GM12878 (cell line): ENCODE data around the gene TMEM225B. TPM values are rescaled to one million over a fixed set of nuclear protein-coding genes. Genes with fewer than 3 reads are reported as not detected.
A peak's percentile ranks its signal among the peaks of the same experiment; 100 is the strongest.

Experiments used
- ATF7 ChIP-seq: fragments of 450-650 bp; IDR thresholded peaks from 2 replicates; pipeline ENCODE4 v1.6.1; 2016; ENCODE audit warnings: low read depth, mild to moderate bottlenecking
- BCL11A ChIP-seq: IDR thresholded peaks from 2 replicates; pipeline ENCODE4 v1.6.1; 2011; ENCODE audit warnings: low read depth, low read length
- CBX5 ChIP-seq: sonication (generic); IDR thresholded peaks from 2 replicates; pipeline ENCODE4 v1.6.1; 2016; ENCODE audit warnings: low read depth, moderate library complexity, mild to moderate bottlenecking, inconsistent platforms
- CEBPB ChIP-seq, 2 experiments: fragments of 150-350 bp in 1 of 2; IDR thresholded peaks; 2 replicates each; pipeline ENCODE4 v1.6.1; 2012 to 2014; ENCODE audit warnings: low read depth in 2 of 2, low read length in 2 of 2, borderline replicate concordance in 1 of 2, inconsistent platforms in 1 of 2
- CHD2 ChIP-seq: IDR thresholded peaks from 2 replicates; pipeline ENCODE4 v1.6.1; 2011; ENCODE audit warnings: low read depth, low read length, improper control_type of control experiment, borderline replicate concordance
- E2F8 ChIP-seq: fragments of 450-650 bp; IDR thresholded peaks from 2 replicates; pipeline ENCODE4 v1.6.1; 2018; ENCODE audit warnings: mild to moderate bottlenecking, low read depth, moderate library complexity; ENCODE audit not compliant: partially characterized antibody
- ELK1 ChIP-seq: IDR thresholded peaks from 2 replicates; pipeline ENCODE4 v1.6.1; 2012; ENCODE audit warnings: low read depth, low read length, improper control_type of control experiment
- ESRRA ChIP-seq: IDR thresholded peaks from 2 replicates; pipeline ENCODE4 v1.6.1; 2012; ENCODE audit warnings: mild to moderate bottlenecking, low read length, improper control_type of control experiment
- ETV6 ChIP-seq, 2 experiments: fragments of 450-650 bp in 1 of 2; IDR thresholded peaks in 1 of 2; conservative IDR thresholded peaks in 1 of 2; 2 replicates each; pipeline ENCODE4 v1.6.1; 2014; ENCODE audit warnings: antibody characterized with exemption in 1 of 2, borderline replicate concordance in 1 of 2, low read depth in 1 of 2, mild to moderate bottlenecking in 1 of 2, moderate library complexity in 1 of 2
- GATAD2B ChIP-seq: fragments of 450-650 bp; conservative IDR thresholded peaks from 2 replicates; pipeline ENCODE4 v1.6.1; 2017; ENCODE audit warnings: low read depth, mild to moderate bottlenecking, moderate library complexity
- IKZF1 ChIP-seq: fragments of 450-650 bp; conservative IDR thresholded peaks from 2 replicates; pipeline ENCODE4 v1.6.1; 2017; ENCODE audit warnings: antibody characterized with exemption, mild to moderate bottlenecking
- KLF5 ChIP-seq: fragments of 450-650 bp; IDR thresholded peaks from 2 replicates; pipeline ENCODE4 v1.6.1; 2014; ENCODE audit warnings: mild to moderate bottlenecking; ENCODE audit not compliant: partially characterized antibody
- MAX ChIP-seq: IDR thresholded peaks from 2 replicates; pipeline ENCODE4 v1.6.1; 2012; ENCODE audit warnings: low read depth, low read length, improper control_type of control experiment
- MTA2 ChIP-seq: fragments of 450-650 bp; IDR thresholded peaks from 2 replicates; pipeline ENCODE4 v1.6.1; 2016; ENCODE audit warnings: low read depth, mild to moderate bottlenecking, moderate library complexity
- MTA3 ChIP-seq: IDR thresholded peaks from 2 replicates; pipeline ENCODE4 v1.6.1; 2012; ENCODE audit warnings: low read length, inconsistent platforms, borderline replicate concordance
- NFXL1 ChIP-seq: fragments of 450-650 bp; IDR thresholded peaks from 2 replicates; pipeline ENCODE4 v1.6.1; 2017; ENCODE audit warnings: antibody characterized with exemption, mild to moderate bottlenecking, borderline replicate concordance
- NRF1 ChIP-seq: conservative IDR thresholded peaks from 2 replicates; pipeline ENCODE4 v1.6.1; 2011; ENCODE audit warnings: mild to moderate bottlenecking, low read depth, low read length, improper control_type of control experiment
- PAX5 ChIP-seq: IDR thresholded peaks from 2 replicates; pipeline ENCODE4 v1.6.1; 2011; ENCODE audit warnings: low read depth, low read length, borderline replicate concordance
- POLR2A ChIP-seq: IDR thresholded peaks from 2 replicates; pipeline ENCODE4 v1.6.1; 2011; ENCODE audit warnings: low read depth, mild to moderate bottlenecking, low read length
- POLR2AphosphoS5 ChIP-seq: IDR thresholded peaks from 2 replicates; pipeline ENCODE4 v1.6.1; 2011; ENCODE audit warnings: mild to moderate bottlenecking, low read length, inconsistent platforms
- RB1 ChIP-seq: fragments of 450-650 bp; formaldehyde crosslinking; IDR thresholded peaks from 2 replicates; pipeline ENCODE4 v1.6.1; 2017; ENCODE audit warnings: mild to moderate bottlenecking, borderline replicate concordance
- SIN3A ChIP-seq: IDR thresholded peaks from 2 replicates; pipeline ENCODE4 v1.6.1; 2012; ENCODE audit warnings: low read depth, low read length, improper control_type of control experiment
- SMARCA5 ChIP-seq: fragments of 450-650 bp; IDR thresholded peaks from 2 replicates; pipeline ENCODE4 v1.6.1; 2017; ENCODE audit warnings: mild to moderate bottlenecking
- SMC3 ChIP-seq: IDR thresholded peaks from 2 replicates; pipeline ENCODE4 v1.6.1; 2011; ENCODE audit warnings: low read length, improper control_type of control experiment, borderline replicate concordance
- SREBF2 ChIP-seq: IDR thresholded peaks from 2 replicates; pipeline ENCODE4 v1.6.1; 2012; ENCODE audit warnings: mild to moderate bottlenecking, low read length
- SRF ChIP-seq, 2 experiments: IDR thresholded peaks; 2 replicates each; pipeline ENCODE4 v1.6.1; 2011; ENCODE audit warnings: low read depth in 2 of 2, low read length in 2 of 2, mild to moderate bottlenecking in 1 of 2, moderate library complexity in 1 of 2
- ZBED1 ChIP-seq: IDR thresholded peaks from 2 replicates; pipeline ENCODE4 v1.6.1; 2016; ENCODE audit warnings: borderline replicate concordance
- ZNF217 ChIP-seq: fragments of 450-650 bp; IDR thresholded peaks from 2 replicates; pipeline ENCODE4 v1.6.1; 2017; ENCODE audit warnings: antibody characterized with exemption, mild to moderate bottlenecking
- polyA plus RNA-seq, 11 experiments: library from polyadenylated mRNA; depleted of rRNA in 4 of 11; unstranded in 6 of 11; stranded (reverse) in 5 of 11; fragments of >200 nt; fragmentation: Nextera tagmentation in 4 of 11; fragmentation: Illumina TruSeq in 1 of 11; extraction: Ambion mirVana in 4 of 11; extraction: Trizol in 1 of 11; gene quantifications; 1 replicate in 1 of 11; 2 replicates in 10 of 11; pipeline versions ENCODE4 v1.2.1 to v1.2.3, GENCODE V29; 2011 to 2016; ENCODE audit warnings: inconsistent platforms in 2 of 11, missing spikeins in 2 of 11, low read depth in 1 of 11
- total RNA-seq, 4 experiments: library from RNA; depleted of rRNA in 3 of 4; stranded (reverse); fragments of >200 nt in 3 of 4; fragmentation: Illumina TruSeq in 1 of 4; extraction: Trizol in 1 of 4; gene quantifications; 2 replicates each; pipeline versions ENCODE4 v1.2.1 to v1.2.3, GENCODE V29; 2013 to 2021

The TMEM225B gene
- total and polyA plus RNA-seq, 10 of the 15 experiments (the other 5 are each of a cell fraction or from before 2014, with no cell fraction given): 0.22 to 1.9 (median 0.43) TPM

GRCh38 chr7:99551767-99552463 is 46.2 kb upstream of the TMEM225B start, which contains the start of gene FAM200A (continued):
- TF ChIP-seq E2F8 (peak; percentile 88), KLF5 (peak; percentile 33), ELK1 (peak; percentile 80; the same call in 1 of the 2 replicates), MAX (no peak), MTA3 (peak; percentile 64; the same call in 1 of the 2 replicates), NFXL1 (no peak), NRF1 (peak; percentile 19; the same call in 1 of the 2 replicates), ZNF217 (no peak), SMARCA5 (peak; percentile 64; the same call in 1 of the 2 replicates), PAX5 (peak; percentile 58; the same call in 1 of the 2 replicates), GATAD2B (peak; percentile 51; the same call in 1 of the 2 replicates), SMC3 (no peak), ETV6 (conservative IDR thresholded peaks at IDR 0.05 in 1 of 2, IDR thresholded peaks at IDR 0.05 in 1 of 2; ENCODE audit: borderline replicate concordance in 1 of 2, low read depth in 1 of 2) (peak in 1 of 2 experiments; percentile 33; a peak in 1 of 4 replicates), CEBPB (IDR thresholded peaks at IDR 0.05; ENCODE audit: borderline replicate concordance in 1 of 2, low read depth in 2 of 2, low read length in 2 of 2) (no peak), ESRRA (peak; percentile 12; the same call in 1 of the 2 replicates), SRF (IDR thresholded peaks at IDR 0.05; ENCODE audit: low read depth in 2 of 2, low read length in 2 of 2) (no peak), CBX5 (peak; percentile 64; the same call in 1 of the 2 replicates), BCL11A (peak; percentile 47; the same call in 1 of the 2 replicates), SIN3A (peak; percentile 71), CHD2 (no peak), RB1 (peak; percentile 72; the same call in 1 of the 2 replicates), ATF7 (peak; percentile 53; the same call in 1 of the 2 replicates), IKZF1 (peak; percentile 82), POLR2AphosphoS5 (peak; percentile 97), ZBED1 (peak; percentile 72; the same call in 1 of the 2 replicates), MTA2 (no peak), SREBF2 (0 out of 2 replicates have a peak, but pooled peaks have one; percentile 10), POLR2A (peak; percentile 94)
